SK-N-SH treated with all-trans-retinoic acid at 6 μM for 48 hours (cell line): Measurements from ENCODE around the gene CDKL2.

ENCODE experiments used
- ATAC-seq: fragments of 200-7000 bp; cut with Tn5 transposase; 3 replicates; pipeline ENCODE4 v1.9.1; 2020; ENCODE audit warnings: mild to moderate bottlenecking, moderate library complexity
- ARNTL ChIP-seq: fragments of 450-650 bp; formaldehyde crosslinking; IDR thresholded peaks from 2 replicates; pipeline ENCODE4 v1.5.0; 2020; ENCODE audit warnings: low read depth, mild to moderate bottlenecking, moderate library complexity, borderline replicate concordance
- BACH2 ChIP-seq: fragments of 250-450 bp; sonication (Bioruptor Pico); IDR thresholded peaks from 2 replicates; pipeline ENCODE4 v1.9.0; 2021; ENCODE audit warnings: mild to moderate bottlenecking, borderline replicate concordance
- CREB5 ChIP-seq: fragments of 250-450 bp; sonication (Bioruptor Pico); IDR thresholded peaks from 2 replicates; pipeline ENCODE4 v1.5.1; 2020; ENCODE audit warnings: low read depth, mild to moderate bottlenecking, moderate library complexity
- CSDC2 ChIP-seq: fragments of 250-450 bp; sonication (Bioruptor Pico); IDR thresholded peaks from 2 replicates; pipeline ENCODE4 v1.5.0; 2020; ENCODE audit warnings: mild to moderate bottlenecking, moderate library complexity
- CSRNP3 ChIP-seq: fragments of 250-450 bp; sonication (Bioruptor Pico); IDR thresholded peaks from 2 replicates; pipeline ENCODE4 v1.5.1; 2021; ENCODE audit warnings: mild to moderate bottlenecking, moderate library complexity
- ESRRG ChIP-seq: fragments of 250-450 bp; sonication (Bioruptor Pico); IDR thresholded peaks from 2 replicates; pipeline ENCODE4 v1.6.1; 2021; ENCODE audit warnings: mild to moderate bottlenecking
- GLIS3 ChIP-seq: fragments of 250-450 bp; sonication (Bioruptor Pico); IDR thresholded peaks from 2 replicates; pipeline ENCODE4 v1.5.0; 2020; ENCODE audit warnings: mild to moderate bottlenecking, moderate library complexity
- ISL1 ChIP-seq: fragments of 250-450 bp; sonication (Bioruptor Pico); IDR thresholded peaks from 2 replicates; pipeline ENCODE4 v2.1.2; 2022; ENCODE audit warnings: mild to moderate bottlenecking, moderate library complexity
- OSR1 ChIP-seq: fragments of 250-450 bp; sonication (Bioruptor Pico); IDR thresholded peaks from 2 replicates; pipeline ENCODE4 v1.8.0; 2022; ENCODE audit warnings: moderate library complexity, mild to moderate bottlenecking, inconsistent platforms
- PATZ1 ChIP-seq: fragments of 250-450 bp; sonication (Bioruptor Pico); IDR thresholded peaks from 2 replicates; pipeline ENCODE4 v1.8.0; 2020; ENCODE audit warnings: mild to moderate bottlenecking, moderate library complexity, borderline replicate concordance
- POU6F1 ChIP-seq: fragments of 250-450 bp; sonication (Bioruptor Pico); IDR thresholded peaks from 2 replicates; pipeline ENCODE4 v1.8.0; 2021; ENCODE audit warnings: low read depth, mild to moderate bottlenecking, moderate library complexity, borderline replicate concordance
- PPARA ChIP-seq: fragments of 250-450 bp; sonication (Bioruptor Pico); IDR thresholded peaks from 2 replicates; pipeline ENCODE4 v1.5.0; 2020; ENCODE audit warnings: mild to moderate bottlenecking, borderline replicate concordance
- RARB ChIP-seq: fragments of 250-450 bp; sonication (Bioruptor Pico); IDR thresholded peaks from 2 replicates; pipeline ENCODE4 v1.8.0; 2021; ENCODE audit warnings: mild to moderate bottlenecking, moderate library complexity
- SNAI2 ChIP-seq: fragments of 250-450 bp; sonication (Bioruptor Pico); IDR thresholded peaks from 2 replicates; pipeline ENCODE4 v1.5.0; 2020; ENCODE audit warnings: mild to moderate bottlenecking, moderate library complexity
- TCF4 ChIP-seq: fragments of 250-450 bp; sonication (Bioruptor Pico); IDR thresholded peaks from 2 replicates; pipeline ENCODE4 v1.8.0; 2021; ENCODE audit warnings: mild to moderate bottlenecking, moderate library complexity, borderline replicate concordance
- TOX ChIP-seq: fragments of 250-450 bp; sonication (Bioruptor Pico); IDR thresholded peaks from 2 replicates; pipeline ENCODE4 v1.8.0; 2021; ENCODE audit warnings: mild to moderate bottlenecking, moderate library complexity, borderline replicate concordance
- TSHZ2 ChIP-seq: fragments of 250-450 bp; sonication (Bioruptor Pico); IDR thresholded peaks from 2 replicates; pipeline ENCODE4 v1.5.0; 2020; ENCODE audit warnings: mild to moderate bottlenecking, moderate library complexity
- ZC3H10 ChIP-seq: fragments of 250-450 bp; sonication (Bioruptor Pico); IDR thresholded peaks from 2 replicates; pipeline ENCODE4 v1.5.1; 2021; ENCODE audit warnings: mild to moderate bottlenecking, moderate library complexity
- ZFP3 ChIP-seq: fragments of 250-450 bp; sonication (Bioruptor Pico); IDR thresholded peaks from 2 replicates; pipeline ENCODE4 v1.5.0; 2020; ENCODE audit warnings: mild to moderate bottlenecking, moderate library complexity
- ZFP30 ChIP-seq: fragments of 450-650 bp; formaldehyde crosslinking; IDR thresholded peaks from 2 replicates; pipeline ENCODE4 v1.5.0; 2022; ENCODE audit warnings: mild to moderate bottlenecking, moderate library complexity
- ZNF565 ChIP-seq: fragments of 450-650 bp; formaldehyde crosslinking; conservative IDR thresholded peaks from 2 replicates; pipeline ENCODE4 v1.5.0; 2020; ENCODE audit warnings: low read depth, mild to moderate bottlenecking, moderate library complexity
- ZNF70 ChIP-seq: fragments of 450-650 bp; formaldehyde crosslinking; IDR thresholded peaks from 2 replicates; pipeline ENCODE4 v1.5.0; 2020; ENCODE audit warnings: mild to moderate bottlenecking, moderate library complexity
- ZNF8 ChIP-seq: fragments of 450-650 bp; formaldehyde crosslinking; IDR thresholded peaks from 2 replicates; pipeline ENCODE4 v1.5.0; 2020; ENCODE audit warnings: mild to moderate bottlenecking, moderate library complexity

CDKL2 gene

GRCh38 chr4:75565481-75565880 is 64.8 kb downstream of the CDKL2 start:
- TF ChIP-seq ZC3H10 (no peak), GLIS3 (CRISPR knock-in tag) (no peak), ESRRG (CRISPR knock-in tag) (no peak), TOX (CRISPR knock-in tag) (no peak), ZFP30 (CRISPR knock-in tag) (no peak), PPARA (CRISPR knock-in tag) (no peak), OSR1 (CRISPR knock-in tag) (no peak), TCF4 (CRISPR knock-in tag) (no peak), RARB (CRISPR knock-in tag) (no peak), CREB5 (CRISPR knock-in tag) (no peak), ZNF8 (CRISPR knock-in tag) (no peak), CSRNP3 (CRISPR knock-in tag) (no peak), CSDC2 (CRISPR knock-in tag) (no peak), SNAI2 (CRISPR knock-in tag) (no peak), PATZ1 (CRISPR knock-in tag) (no peak), ZNF70 (CRISPR knock-in tag) (no peak), POU6F1 (CRISPR knock-in tag) (no peak), BACH2 (CRISPR knock-in tag) (no peak), ZFP3 (no peak)
- ATAC-seq = no peak

- no peak for ATAC-seq
Measured at GRCh38 chr4:75564023-75564422, 66.3 kb downstream of the CDKL2 start.

GRCh38 chr4:75561789-75562188 is 68.5 kb downstream of the CDKL2 start:
- ATAC-seq = peak; percentile 47; the same call in 1 of the 3 replicates
- TF ChIP-seq BACH2 (CRISPR knock-in tag) = no peak
- no peak for TF ChIP-seq ARNTL
- TF ChIP-seq CSRNP3 (CRISPR knock-in tag) = no peak
- TF ChIP-seq ISL1 (CRISPR knock-in tag) = no peak
- no peak for TF ChIP-seq TSHZ2
- no peak for TF ChIP-seq TOX (CRISPR knock-in tag)
- no peak for TF ChIP-seq ZC3H10
- no peak for TF ChIP-seq RARB (CRISPR knock-in tag)
- TF ChIP-seq POU6F1 (CRISPR knock-in tag) = no peak
- no peak for TF ChIP-seq TCF4 (CRISPR knock-in tag)
- no peak for TF ChIP-seq ZNF565 (CRISPR knock-in tag)
- TF ChIP-seq CSDC2 (CRISPR knock-in tag) = no peak
- TF ChIP-seq ZFP3 = no peak
- no peak for TF ChIP-seq OSR1 (CRISPR knock-in tag)
- no peak for TF ChIP-seq PPARA (CRISPR knock-in tag)
- TF ChIP-seq GLIS3 (CRISPR knock-in tag) = no peak
- no peak for TF ChIP-seq ZNF8 (CRISPR knock-in tag)
- TF ChIP-seq ZNF70 (CRISPR knock-in tag) = no peak
- TF ChIP-seq, all 23 proteins: peak for 0

More at GRCh38 chr4:75564023-75564422, 66.3 kb downstream of the CDKL2 start:
- TF ChIP-seq TCF4 (CRISPR knock-in tag) (no peak), ISL1 (CRISPR knock-in tag) (no peak)
